Stomach (tissue), 4 donors: ENCODE measurements around the gene KRT74.

ENCODE experiments used
- CTCF ChIP-seq, 7 experiments: fragments of 450-650 bp in 4 of 7; fragments of 200-600 bp in 3 of 7; sonication (generic) in 3 of 7; IDR thresholded peaks; one replicate each; pipeline ENCODE4 v1.5.1; 2016 to 2019; ENCODE audit warnings: antibody characterized with exemption in 7 of 7, control low read depth in 2 of 7, mild to moderate bottlenecking in 1 of 7
- POLR2A ChIP-seq, 4 donors: fragments of 450-650 bp; IDR thresholded peaks; one replicate each; pipeline ENCODE4 v1.6.1; 2016; ENCODE audit warnings: antibody characterized with exemption in 4 of 4, control low read depth in 2 of 4, mild to moderate bottlenecking in 1 of 4, moderate library complexity in 1 of 4
- POLR2AphosphoS5 ChIP-seq, 3 donors: sonication (generic); formaldehyde crosslinking; IDR thresholded peaks; one replicate each; pipeline ENCODE4 v1.6.1; 2016; ENCODE audit warnings: antibody characterized with exemption in 3 of 3

GRCh38 chr12:52600941-52601481 is 27.4 kb upstream of the KRT74 start, which contains the start of gene KRT72:
- TF ChIP-seq CTCF (IDR thresholded peaks at IDR 0.05) (no peak), POLR2A (IDR thresholded peaks at IDR 0.05) (no peak), POLR2AphosphoS5 (IDR thresholded peaks at IDR 0.05) (no peak)
